ENCODE results near the gene RASAL3. TPM values are rescaled to one million over a fixed set of nuclear protein-coding genes. Genes with fewer than 3 reads are reported as not detected.

Gene RASAL3
- total RNA-seq, 4 donors from 2014 or later, result 0.51 to 4.3 (median 1.1) TPM; not detected in 1

GRCh38 chr19:15438577-15438976, 25.8 kb downstream of the RASAL3 start:
- no peaks in the 10 kb centered on the region for H3K36me3 ChIP-seq

GRCh38 chr19:15438124-15438496, 26.2 kb downstream of the RASAL3 start:
- H3K9me3 ChIP-seq, result no peaks in the 10 kb centered on the region
- intact Hi-C loops (cut with DNase I; ENCODE audit: low total_unique reads), result no loop called here
- H3K27ac ChIP-seq, result peak overlapping the region; percentile 69 to 78
- no peak for DNase-seq
- TF ChIP-seq POLR2A (IDR thresholded peaks at IDR 0.05) (no peak), CTCF (IDR thresholded peaks at IDR 0.05) (no peak)
- H3K4me1 ChIP-seq, result peaks cover 0 to 18% of the 10 kb centered on the region in 2 donors
- no peak overlapping the region for H3K4me3 ChIP-seq
- H3K27me3 ChIP-seq, result no peaks in the 10 kb centered on the region
- no peaks in the 10 kb centered on the region for H3K36me3 ChIP-seq

More at GRCh38 chr19:15438577-15438976, 25.8 kb downstream of the RASAL3 start:
- no peak for DNase-seq
- TF ChIP-seq CTCF (IDR thresholded peaks at IDR 0.05), result no peak
- no peak for TF ChIP-seq POLR2A (IDR thresholded peaks at IDR 0.05)
- intact Hi-C loops (cut with DNase I; ENCODE audit: low total_unique reads), result no loop called here
- Histone ChIP-seq H3K4me3 (no peak overlapping the region), H3K9me3 (no peaks in the 10 kb centered on the region), H3K27ac (peak overlapping the region; percentile 69 to 78), H3K27me3 (no peaks in the 10 kb centered on the region), H3K4me1 (peaks cover 0 to 15% of the 10 kb centered on the region in 2 donors)

- H3K27ac ChIP-seq, result peak overlapping the region; percentile 69 to 78
- peak in 3 of 4 experiments; percentile 37 to 43 (median 42) for TF ChIP-seq CTCF (IDR thresholded peaks at IDR 0.05)
- no peak for TF ChIP-seq POLR2A (IDR thresholded peaks at IDR 0.05)
- H3K4me1 ChIP-seq, result peaks cover 0 to 18% of the 10 kb centered on the region in 2 donors
- no peak overlapping the region for H3K4me3 ChIP-seq
- intact Hi-C loops (cut with DNase I; ENCODE audit: low total_unique reads), result no loop called here
- no peaks in the 10 kb centered on the region for H3K9me3 ChIP-seq
- peak; percentile 43 to 64 for DNase-seq
- no peaks in the 10 kb centered on the region for H3K36me3 ChIP-seq
- H3K27me3 ChIP-seq, result no peaks in the 10 kb centered on the region
Measured at GRCh38 chr19:15437355-15438123, 26.8 kb downstream of the RASAL3 start.

GRCh38 chr19:15436826-15437110, 27.6 kb downstream of the RASAL3 start:
- no peak overlapping the region for H3K4me3 ChIP-seq
- H3K9me3 ChIP-seq, result no peaks in the 10 kb centered on the region
- H3K27me3 ChIP-seq, result no peaks in the 10 kb centered on the region
- peak overlapping the region; percentile 69 to 78 for H3K27ac ChIP-seq
- no peaks in the 10 kb centered on the region for H3K36me3 ChIP-seq
- TF ChIP-seq POLR2A (IDR thresholded peaks at IDR 0.05) (no peak), CTCF (IDR thresholded peaks at IDR 0.05) (no peak)
- intact Hi-C loops (cut with DNase I; ENCODE audit: low total_unique reads), result no loop called here
- peaks cover 0 to 20% of the 10 kb centered on the region in 2 donors for H3K4me1 ChIP-seq
- peak in 1 of 2 donors; percentile 14 for DNase-seq

- Histone ChIP-seq H3K36me3 (no peaks in the 10 kb centered on the region), H3K4me1 (peaks cover 2 to 22% of the 10 kb centered on the region in 2 donors), H3K27ac (peak overlapping the region; percentile 69 to 78), H3K4me3 (no peak overlapping the region), H3K9me3 (no peaks in the 10 kb centered on the region), H3K27me3 (no peaks in the 10 kb centered on the region)
- TF ChIP-seq CTCF (IDR thresholded peaks at IDR 0.05), result no peak
- no peak for TF ChIP-seq POLR2A (IDR thresholded peaks at IDR 0.05)
- intact Hi-C loops (cut with DNase I; ENCODE audit: low total_unique reads), result no loop called here
- DNase-seq, result peak in 1 of 2 donors; percentile 19
Measured at GRCh38 chr19:15436012-15436825, 28.1 kb downstream of the RASAL3 start.
